Measurements from ENCODE around the gene MPDU1. TPM values are rescaled to one million over a fixed set of nuclear protein-coding genes. Genes with fewer than 3 reads are reported as not detected.

Gene MPDU1
- total RNA-seq, 2 experiments from 2014 or later, result 51.7 to 77.0 TPM

DNA sequence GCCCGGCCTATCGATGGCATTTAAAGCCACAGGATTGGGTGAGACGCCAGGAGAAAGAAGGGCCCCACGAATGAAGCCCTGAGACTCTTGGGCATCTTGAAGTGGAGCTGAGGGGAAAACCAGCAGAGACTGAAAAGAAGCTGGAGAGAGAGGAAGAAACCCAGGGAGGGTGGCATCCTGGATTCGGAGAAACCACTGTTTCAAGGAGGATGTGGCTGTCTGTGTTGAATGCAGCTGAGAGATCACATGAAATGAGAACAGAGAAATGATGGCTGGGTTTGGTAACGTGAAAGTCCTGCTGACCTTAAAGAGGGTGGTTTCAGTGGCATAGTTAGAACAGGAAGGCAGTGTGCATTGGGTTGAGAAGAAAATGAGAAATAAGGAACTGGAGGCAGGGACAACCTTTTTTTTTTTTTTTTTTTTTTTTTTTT, 31.0 kb upstream of the MPDU1 start:
- Mint-ChIP-seq H3K4me1 (peaks cover 55% of the 10 kb centered on the region), H3K9me3 (ENCODE audit: low read depth) (no peaks in the 10 kb centered on the region), H3K27me3 (no peaks in the 10 kb centered on the region), H3K36me3 (ENCODE audit: low read depth) (peaks cover 6% of the 10 kb centered on the region), H3K27ac (peak overlapping the region; percentile 89), H3K4me3 (peak overlapping the region; percentile 31)
- DNase-seq, result peak; percentile 58
- peak; percentile 79 for ATAC-seq
- intact Hi-C loops (cut with DNase I, micrococcal nuclease), result no loop called here
- POLR2A ChIA-PET, result interaction anchor here (0.6 to 0.9 kb wide), 4 partner anchors 22 to 63 kb away, joined by 3 to 8 read pairs (median 6); partner anchors contain the start of gene CD68
- CTCF ChIA-PET, result interaction anchor here (0.6 to 1.7 kb wide), 7 partner anchors 8 to 521 kb away, joined by 3 to 11 read pairs (median 4); partner anchors contain the start of gene SENP3

GRCh38 chr17:7553356-7553755, 30.3 kb upstream of the MPDU1 start:
- peak overlapping the region; percentile 89 for H3K27ac Mint-ChIP-seq
- intact Hi-C loops (cut with DNase I, micrococcal nuclease), result no loop called here
- peaks cover 6% of the 10 kb centered on the region for H3K36me3 Mint-ChIP-seq (ENCODE audit: low read depth)
- ATAC-seq (no peak), DNase-seq (no peak)
- H3K27me3 Mint-ChIP-seq, result no peaks in the 10 kb centered on the region
- H3K9me3 Mint-ChIP-seq (ENCODE audit: low read depth), result no peaks in the 10 kb centered on the region
- ChIA-PET CTCF (interaction anchor here (1.1 kb wide), 1 partner anchor 32 kb away, joined by 3 read pairs; no protein-coding TSS in a partner anchor), POLR2A (no interaction called here)
- peaks cover 57% of the 10 kb centered on the region for H3K4me1 Mint-ChIP-seq
- no peak overlapping the region for H3K4me3 Mint-ChIP-seq

- intact Hi-C loops (cut with DNase I, micrococcal nuclease), result no loop called here
- Mint-ChIP-seq H3K9me3 (ENCODE audit: low read depth) (no peaks in the 10 kb centered on the region), H3K27me3 (no peaks in the 10 kb centered on the region), H3K4me3 (no peak overlapping the region), H3K27ac (no peak overlapping the region), H3K4me1 (peaks cover 59% of the 10 kb centered on the region), H3K36me3 (ENCODE audit: low read depth) (peaks cover 6% of the 10 kb centered on the region)
- ChIA-PET POLR2A (interaction anchor here (0.7 kb wide), 1 partner anchor 89 kb away, joined by 4 read pairs; no protein-coding TSS in a partner anchor), CTCF (interaction anchor here (0.6 kb wide), 1 partner anchor 116 kb away, joined by 5 read pairs; no protein-coding TSS in a partner anchor)
- no peak for ATAC-seq
- DNase-seq, result no peak
Observed at GRCh38 chr17:7555320-7555948, 28.2 kb upstream of the MPDU1 start.

GRCh38 chr17:7556627-7557026, 27.0 kb upstream of the MPDU1 start:
- Mint-ChIP-seq H3K36me3 (ENCODE audit: low read depth) (peaks cover 6% of the 10 kb centered on the region), H3K9me3 (ENCODE audit: low read depth) (no peaks in the 10 kb centered on the region), H3K27me3 (no peaks in the 10 kb centered on the region), H3K27ac (no peak overlapping the region), H3K4me3 (no peak overlapping the region), H3K4me1 (peaks cover 54% of the 10 kb centered on the region)
- intact Hi-C loops (cut with DNase I, micrococcal nuclease), result no loop called here
- POLR2A ChIA-PET, result no interaction called here
- ATAC-seq (no peak), DNase-seq (no peak)
- CTCF ChIA-PET, result interaction anchor here (0.6 to 1.8 kb wide), 3 partner anchors 30 to 221 kb away, joined by 3 to 7 read pairs (median 4); no protein-coding TSS in a partner anchor

DNA sequence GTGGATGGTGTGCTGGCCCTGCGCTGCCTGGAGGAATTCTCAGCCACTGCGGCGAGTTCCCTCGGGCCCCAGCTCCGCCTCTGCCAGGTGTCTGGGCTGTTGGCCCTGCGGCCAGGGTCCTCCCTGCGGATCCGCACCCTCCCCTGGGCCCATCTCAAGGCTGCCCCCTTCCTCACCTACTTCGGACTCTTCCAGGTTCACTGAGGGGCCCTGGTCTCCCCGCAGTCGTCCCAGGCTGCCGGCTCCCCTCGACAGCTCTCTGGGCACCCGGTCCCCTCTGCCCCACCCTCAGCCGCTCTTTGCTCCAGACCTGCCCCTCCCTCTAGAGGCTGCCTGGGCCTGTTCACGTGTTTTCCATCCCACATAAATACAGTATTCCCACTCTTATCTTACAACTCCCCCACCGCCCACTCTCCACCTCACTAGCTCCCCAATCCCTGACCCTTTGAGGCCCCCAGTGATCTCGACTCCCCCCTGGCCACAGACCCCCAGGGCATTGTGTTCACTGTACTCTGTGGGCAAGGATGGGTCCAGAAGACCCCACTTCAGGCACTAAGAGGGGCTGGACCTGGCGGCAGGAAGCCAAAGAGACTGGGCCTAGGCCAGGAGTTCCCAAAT, 26.4 kb upstream of the MPDU1 start:
- H3K36me3 Mint-ChIP-seq (ENCODE audit: low read depth), result peaks cover 6% of the 10 kb centered on the region
- DNase-seq (no peak), ATAC-seq (no peak)
- no peaks in the 10 kb centered on the region for H3K9me3 Mint-ChIP-seq (ENCODE audit: low read depth)
- peaks cover 49% of the 10 kb centered on the region for H3K4me1 Mint-ChIP-seq
- intact Hi-C loops (cut with DNase I, micrococcal nuclease), result no loop called here
- no peak overlapping the region for H3K4me3 Mint-ChIP-seq
- H3K27me3 Mint-ChIP-seq, result no peaks in the 10 kb centered on the region
- no peak overlapping the region for H3K27ac Mint-ChIP-seq
- CTCF ChIA-PET, result interaction anchor here (0.6 to 1.9 kb wide), 8 partner anchors 9 to 222 kb away, joined by 3 to 7 read pairs (median 4); no protein-coding TSS in a partner anchor
- POLR2A ChIA-PET, result interaction anchor here (0.6 kb wide), 1 partner anchor 81 kb away, joined by 3 read pairs; no protein-coding TSS in a partner anchor

- peak; percentile 36 for DNase-seq
- intact Hi-C loops (cut with DNase I, micrococcal nuclease), result no loop called here
- Mint-ChIP-seq H3K9me3 (ENCODE audit: low read depth) (no peaks in the 10 kb centered on the region), H3K27me3 (no peaks in the 10 kb centered on the region), H3K36me3 (ENCODE audit: low read depth) (peaks cover 11% of the 10 kb centered on the region), H3K4me1 (peaks cover 49% of the 10 kb centered on the region), H3K4me3 (peak overlapping the region; percentile 37), H3K27ac (peak overlapping the region; percentile 68)
- CTCF ChIA-PET, result interaction anchor here (0.5 to 1.9 kb wide), 8 partner anchors 31 to 500 kb away, joined by 3 to 7 read pairs (median 4); no protein-coding TSS in a partner anchor
- POLR2A ChIA-PET, result interaction anchor here (0.6 kb wide), 1 partner anchor 81 kb away, joined by 3 read pairs; no protein-coding TSS in a partner anchor
- no peak for ATAC-seq
Observed at GRCh38 chr17:7557775-7558543, 25.7 kb upstream of the MPDU1 start.

DNA sequence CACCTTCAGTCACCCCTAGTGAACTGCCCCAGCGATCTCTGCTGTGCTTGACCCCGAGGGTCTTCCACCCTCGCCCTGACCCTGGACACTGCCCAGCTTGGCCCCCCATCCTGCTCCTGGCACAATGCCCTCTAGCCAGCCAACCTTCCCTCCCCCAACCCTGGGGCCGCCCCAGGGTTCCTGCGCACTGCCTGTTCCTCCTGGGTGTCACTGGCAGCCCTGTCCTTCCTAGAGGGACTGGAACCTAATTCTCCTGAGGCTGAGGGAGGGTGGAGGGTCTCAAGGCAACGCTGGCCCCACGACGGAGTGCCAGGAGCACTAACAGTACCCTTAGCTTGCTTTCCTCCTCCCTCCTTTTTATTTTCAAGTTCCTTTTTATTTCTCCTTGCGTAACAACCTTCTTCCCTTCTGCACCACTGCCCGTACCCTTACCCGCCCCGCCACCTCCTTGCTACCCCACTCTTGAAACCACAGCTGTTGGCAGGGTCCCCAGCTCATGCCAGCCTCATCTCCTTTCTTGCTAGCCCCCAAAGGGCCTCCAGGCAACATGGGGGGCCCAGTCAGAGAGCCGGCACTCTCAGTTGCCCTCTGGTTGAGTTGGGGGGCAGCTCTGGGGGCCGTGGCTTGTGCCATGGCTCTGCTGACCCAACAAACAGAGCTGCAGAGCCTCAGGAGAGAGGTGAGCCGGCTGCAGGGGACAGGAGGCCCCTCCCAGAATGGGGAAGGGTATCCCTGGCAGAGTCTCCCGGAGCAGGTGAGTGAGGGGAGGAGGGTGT, 24.9 kb upstream of the MPDU1 start, which contains the start of gene TNFSF13:
TSS of gene TNFSF13 (plus strand) at position 207 of the 776 bp plus-strand sequence. CDS start at position 497, 290 bp downstream.
- ATAC-seq (no peak), DNase-seq (peak; percentile 19)
- ChIA-PET CTCF (interaction anchor here (0.5 to 2.8 kb wide), 7 partner anchors 31 to 501 kb away, joined by 3 to 26 read pairs (median 4); no protein-coding TSS in a partner anchor), POLR2A (no interaction called here)
- intact Hi-C loops (cut with DNase I, micrococcal nuclease), result no loop called here
- no peaks in the 10 kb centered on the region for H3K27me3 Mint-ChIP-seq
- H3K36me3 Mint-ChIP-seq (ENCODE audit: low read depth), result peaks cover 9% of the 10 kb centered on the region
- H3K27ac Mint-ChIP-seq, result peak within 1 kb of the TSS; percentile 68
- H3K4me3 Mint-ChIP-seq, result peak within 1 kb of the TSS; percentile 37
- no peaks in the 10 kb centered on the region for H3K9me3 Mint-ChIP-seq (ENCODE audit: low read depth)
- peaks cover 43% of the 10 kb centered on the region for H3K4me1 Mint-ChIP-seq

- intact Hi-C loops (cut with DNase I, micrococcal nuclease), result loop anchor here in 1 of 2 experiments (2.0 kb wide), 2 partner anchors 37 to 205 kb away; partner anchors contain the start of gene TMEM95
- Mint-ChIP-seq H3K9me3 (ENCODE audit: low read depth) (no peaks in the 10 kb centered on the region), H3K36me3 (ENCODE audit: low read depth) (peaks cover 13% of the 10 kb centered on the region), H3K27me3 (no peaks in the 10 kb centered on the region), H3K4me3 (no peak overlapping the region), H3K4me1 (peaks cover 48% of the 10 kb centered on the region), H3K27ac (no peak overlapping the region)
- ChIA-PET POLR2A (interaction anchor here (1.1 to 1.5 kb wide), 4 partner anchors 10 to 73 kb away, joined by 3 to 4 read pairs (median 4); no protein-coding TSS in a partner anchor), CTCF (interaction anchor here (0.5 to 3.1 kb wide), 35 partner anchors 7 to 516 kb away, joined by 3 to 70 read pairs (median 6); partner anchors contain the start of genes CD68, FXR2, MPDU1 and SAT2)
- DNase-seq, result no peak
- ATAC-seq, result no peak
Observed at GRCh38 chr17:7559320-7560171, 24.1 kb upstream of the MPDU1 start.

GRCh38 chr17:7560172-7561027, 23.3 kb upstream of the MPDU1 start:
- H3K9me3 Mint-ChIP-seq (ENCODE audit: low read depth), result no peaks in the 10 kb centered on the region
- intact Hi-C loops (cut with DNase I, micrococcal nuclease), result loop anchor here (1.0 to 2.0 kb wide), 19 partner anchors 11 to 308 kb away; partner anchors contain the start of genes EIF5A (in 1 of the 2), ELP5 (in 1 of the 2), MPDU1 (in 1 of the 2) and NEURL4 (in 1 of the 2)
- peaks cover 18% of the 10 kb centered on the region for H3K36me3 Mint-ChIP-seq (ENCODE audit: low read depth)
- H3K27me3 Mint-ChIP-seq, result no peaks in the 10 kb centered on the region
- DNase-seq, result peak; percentile 80
- H3K4me3 Mint-ChIP-seq, result peak overlapping the region; percentile 79
- ATAC-seq, result peak; percentile 34
- ChIA-PET POLR2A (interaction anchor here (0.6 to 1.5 kb wide), 8 partner anchors 11 to 204 kb away, joined by 3 to 5 read pairs (median 4); partner anchors contain the start of genes MPDU1 and POLR2A), CTCF (interaction anchor here (0.6 to 3.1 kb wide), 48 partner anchors 8 to 517 kb away, joined by 3 to 70 read pairs (median 6); partner anchors contain the start of genes CD68, FXR2, MPDU1 and SAT2)
- H3K27ac Mint-ChIP-seq, result peak overlapping the region; percentile 87
- H3K4me1 Mint-ChIP-seq, result peaks cover 46% of the 10 kb centered on the region
